Activated CD4-positive, CD25-positive, alpha-beta regulatory T cell treated with anti-CD3 and anti-CD28 coated beads, Interleukin-2, amount 50 U/mL, for 72 hours (primary cell): Measurements from ENCODE around the gene OAS2.
"Not testable (repeated sequence)": the region's sequence is repeated elsewhere in the genome, so short reads cannot be mapped to it uniquely, and the experiment has no call there.

ENCODE experiments used
- DNase-seq: peaks from one replicate; pipeline ENCODE4 v3.0.0; 2021

Gene OAS2

GRCh38 chr12:112986291-112986800, 8.0 kb downstream of the OAS2 start:
- no peak for DNase-seq

DNA sequence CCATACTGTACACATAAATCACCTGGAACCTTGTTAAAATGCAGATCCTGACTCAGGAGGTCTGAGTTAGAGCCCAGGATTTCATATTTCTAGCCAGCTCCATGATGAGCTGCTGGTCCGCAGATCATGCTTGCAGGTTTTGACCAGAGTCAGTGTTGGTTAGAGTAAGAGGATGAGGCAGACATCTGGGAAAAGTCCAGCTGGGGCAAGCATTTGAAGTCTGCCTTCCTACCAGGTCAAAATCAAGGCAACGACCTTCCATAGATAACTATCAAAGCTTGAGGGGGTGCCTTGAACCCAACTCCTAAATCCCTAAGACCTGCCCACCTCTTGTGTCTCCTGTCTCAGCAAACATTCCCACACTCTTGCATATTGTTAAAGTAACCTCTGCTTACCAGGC, 9.2 kb downstream of the OAS2 start:
- no peak for DNase-seq

GRCh38 chr12:112988224-112988623, 9.9 kb downstream of the OAS2 start:
- no peak for DNase-seq

DNA sequence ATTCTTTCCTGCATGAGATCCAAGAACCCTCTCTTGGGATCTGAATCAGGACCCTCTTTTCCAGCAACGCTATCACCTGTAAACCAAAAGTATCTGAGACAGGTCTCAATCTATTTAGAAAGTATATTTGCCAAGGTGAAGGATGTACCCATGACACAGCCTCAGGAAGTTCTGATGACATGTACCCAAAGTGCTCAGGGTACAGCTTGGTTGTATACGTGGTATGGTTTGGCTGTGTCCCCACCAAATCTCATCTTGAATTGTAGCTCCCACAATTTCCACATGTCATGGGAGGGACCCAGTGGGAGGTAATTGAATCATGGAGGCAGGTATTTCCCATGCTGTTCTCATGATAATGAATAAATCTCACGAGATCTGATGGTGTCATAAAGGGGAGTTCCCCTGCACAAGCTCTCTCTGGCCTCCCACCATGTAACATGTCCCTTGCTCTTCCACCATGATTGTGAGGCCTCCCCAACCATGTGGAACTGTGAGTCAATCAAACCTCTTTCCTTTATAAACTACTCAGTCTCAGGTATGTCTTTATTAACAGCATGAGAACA, 10.6 kb downstream of the OAS2 start:
- DNase-seq = not testable (repeated sequence)

- no peak for DNase-seq
These were observed 11.5 kb downstream of the OAS2 start for GRCh38 chr12:112989806-112990205.

DNA sequence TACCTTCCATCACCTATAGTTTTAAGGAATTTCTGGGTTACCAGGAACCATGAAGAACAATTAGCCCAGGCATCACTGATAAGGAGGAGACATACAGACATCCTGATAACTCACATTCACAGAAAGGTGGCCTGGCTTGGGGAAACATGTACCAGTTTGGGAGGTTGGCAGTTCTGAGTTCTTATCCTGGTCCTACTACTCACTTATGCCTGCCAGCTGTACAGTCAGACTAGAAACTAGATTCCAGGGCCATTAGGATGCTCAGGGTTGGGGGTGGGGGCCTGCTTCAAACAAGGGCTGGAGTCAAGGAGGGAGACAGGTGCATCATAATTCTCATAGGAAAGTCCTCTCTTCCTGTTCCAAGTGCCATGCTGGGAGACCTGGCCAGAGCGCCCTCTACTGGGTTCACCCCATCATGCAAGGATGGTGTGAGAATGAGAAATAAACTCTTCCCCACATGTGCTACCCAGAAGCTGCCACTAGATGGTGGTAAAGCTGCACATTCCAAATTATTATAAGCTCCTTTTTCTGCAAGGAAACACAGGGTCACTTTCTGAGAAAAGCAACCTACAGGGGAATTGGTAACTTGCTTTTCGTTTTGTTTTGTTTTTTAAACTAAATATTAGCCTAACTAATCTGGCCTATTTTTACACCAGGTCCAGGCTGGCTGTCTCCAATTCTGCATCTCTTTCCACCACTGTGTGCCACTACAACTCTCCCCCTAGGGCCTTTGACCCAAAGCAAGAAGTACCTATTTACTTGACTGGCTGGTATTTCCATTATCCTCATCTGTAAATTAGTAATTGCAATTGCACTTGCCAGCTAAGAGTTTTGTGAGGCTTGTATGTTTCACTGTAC, 14.5 kb downstream of the OAS2 start:
- DNase-seq = peak; percentile 75

- no peak for DNase-seq
These were observed 16.7 kb downstream of the OAS2 start for GRCh38 chr12:112995008-112995407.

DNA sequence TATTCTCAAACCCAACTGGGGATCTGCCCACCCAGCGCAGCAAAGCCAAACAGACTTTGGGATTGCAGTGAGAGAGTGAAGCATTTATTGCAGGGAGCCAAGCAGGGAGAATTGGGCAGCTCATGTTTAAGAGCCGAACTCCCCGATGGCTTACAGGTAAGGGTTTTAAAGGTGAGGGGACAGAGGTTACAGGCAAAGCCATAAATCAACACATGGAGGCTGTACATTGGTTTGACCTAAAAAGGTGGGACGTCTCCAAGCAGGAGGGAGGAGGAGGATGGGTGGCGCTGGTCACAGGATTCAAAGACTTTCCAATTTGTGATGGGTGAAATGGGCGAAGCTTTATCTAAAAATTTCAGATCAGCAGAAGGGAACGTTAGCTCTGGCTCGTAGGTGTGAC, 18.2 kb downstream of the OAS2 start:
- no peak for DNase-seq

DNA sequence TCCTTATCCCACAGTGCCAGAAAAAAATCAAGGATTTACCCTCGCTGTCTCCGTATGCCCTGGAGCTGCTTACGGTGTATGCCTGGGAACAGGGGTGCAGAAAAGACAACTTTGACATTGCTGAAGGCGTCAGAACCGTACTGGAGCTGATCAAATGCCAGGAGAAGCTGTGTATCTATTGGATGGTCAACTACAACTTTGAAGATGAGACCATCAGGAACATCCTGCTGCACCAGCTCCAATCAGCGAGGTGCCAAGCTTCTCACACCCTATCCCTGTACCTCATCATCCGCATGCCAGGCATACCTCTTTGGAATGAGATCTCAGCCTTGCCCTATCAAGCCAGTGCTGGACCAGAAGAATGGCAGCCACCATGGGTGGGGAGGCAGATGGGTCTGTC, 19.2 kb downstream of the OAS2 start:
- DNase-seq = no peak

DNA sequence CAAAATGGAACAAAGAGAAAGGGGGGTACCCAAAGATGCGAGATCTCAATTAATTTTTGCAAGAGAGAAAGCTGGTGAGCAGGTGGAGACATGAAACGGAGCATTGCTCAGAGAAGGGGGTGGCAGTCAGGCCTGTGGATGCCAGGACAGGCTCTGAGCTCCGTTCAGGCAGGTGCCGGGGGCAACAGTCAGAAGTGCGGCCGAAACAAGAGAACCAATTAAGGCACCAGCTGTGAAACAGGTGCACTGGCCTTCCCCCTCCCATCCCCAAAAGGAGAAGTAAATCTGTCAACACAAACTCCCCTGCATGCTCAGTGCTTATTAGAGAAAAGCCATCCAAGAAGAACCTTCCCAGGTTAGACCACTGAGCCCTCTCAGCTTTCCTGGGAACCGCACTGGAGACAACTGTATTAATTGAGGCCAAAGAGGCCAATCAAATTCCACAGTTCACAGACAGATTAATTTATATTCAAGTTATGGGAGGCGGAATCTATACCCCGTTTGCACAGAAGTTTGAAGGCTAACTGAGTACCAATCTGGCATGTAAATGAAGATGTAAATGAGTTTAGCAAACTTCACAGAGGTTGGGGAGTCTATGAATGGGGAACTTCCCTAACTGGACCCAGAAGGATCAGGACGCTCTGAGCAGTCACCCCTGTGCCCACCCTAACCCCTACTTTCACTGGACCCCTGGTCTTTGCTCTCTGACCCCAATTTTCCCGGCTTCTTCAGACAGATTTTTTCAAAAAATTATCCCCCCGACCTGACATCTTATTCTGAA, 20.9 kb downstream of the OAS2 start:
- DNase-seq = no peak

- no peak for DNase-seq
These were observed 22.1 kb downstream of the OAS2 start for GRCh38 chr12:113000433-113000832.

- DNase-seq = no peak
These were observed 23.8 kb downstream of the OAS2 start for GRCh38 chr12:113002155-113002554.

DNA sequence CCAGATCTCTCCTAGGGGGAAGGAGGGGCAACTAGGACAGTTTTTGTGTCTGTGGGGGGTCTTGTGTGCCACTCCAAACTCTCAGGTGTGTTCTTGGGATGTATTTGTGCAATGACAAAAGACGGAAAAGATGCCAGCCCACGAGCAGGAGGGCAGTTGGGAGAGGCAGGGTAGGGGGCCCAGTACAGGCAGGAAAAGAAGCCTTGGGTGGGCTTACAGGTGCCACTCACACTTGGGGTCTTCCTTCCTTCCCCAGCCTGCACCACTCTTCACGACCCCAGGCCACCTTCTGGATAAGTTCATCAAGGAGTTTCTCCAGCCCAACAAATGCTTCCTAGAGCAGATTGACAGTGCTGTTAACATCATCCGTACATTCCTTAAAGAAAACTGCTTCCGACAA, 24.4 kb downstream of the OAS2 start:
- no peak for DNase-seq

DNA sequence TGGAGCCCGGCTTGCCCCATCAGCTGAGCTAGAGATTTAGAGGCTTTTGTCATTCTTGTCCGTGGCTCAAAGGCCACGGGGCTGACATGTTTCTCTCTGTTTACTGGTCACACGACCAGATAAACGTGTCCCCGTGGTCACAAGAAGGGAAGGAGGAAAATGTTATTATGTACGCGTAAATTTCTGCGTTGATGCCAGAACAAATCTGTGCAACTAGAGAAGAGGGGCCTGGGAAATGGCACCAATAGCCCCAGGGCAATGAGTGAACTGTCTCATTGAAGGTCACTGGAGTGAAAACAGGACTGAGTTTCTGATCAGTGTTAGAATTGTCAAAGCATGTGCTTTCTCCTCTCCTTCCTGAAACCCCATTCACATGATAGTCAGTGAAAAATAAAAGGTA, 25.3 kb downstream of the OAS2 start:
- no peak for DNase-seq

GRCh38 chr12:113005762-113006161, 27.4 kb downstream of the OAS2 start:
- DNase-seq = no peak

GRCh38 chr12:113006206-113006605, 27.9 kb downstream of the OAS2 start:
- no peak for DNase-seq

DNA sequence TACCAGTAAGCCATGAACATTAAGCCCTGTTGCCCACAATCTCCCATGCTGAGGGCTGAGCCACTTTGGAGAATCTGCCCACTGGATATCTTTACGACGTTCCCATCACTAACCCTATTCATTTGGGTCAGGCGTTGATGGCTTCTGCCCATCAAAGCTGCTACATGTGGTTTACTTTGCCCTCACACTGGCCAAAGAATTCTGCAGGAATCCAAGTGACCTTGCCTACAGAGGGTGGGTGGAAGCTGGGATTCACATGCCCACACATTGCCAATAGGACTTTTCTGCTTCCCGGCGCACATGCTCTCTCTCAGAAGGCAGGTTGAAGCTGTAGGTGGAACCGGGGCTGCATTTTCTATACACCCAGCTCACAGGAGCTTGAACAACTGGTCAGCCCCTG, 28.3 kb downstream of the OAS2 start:
- DNase-seq = no peak

- no peak for DNase-seq
These were observed 28.8 kb downstream of the OAS2 start for GRCh38 chr12:113007166-113007565.

GRCh38 chr12:113010701-113011100, 32.4 kb downstream of the OAS2 start:
- no peak for DNase-seq

DNA sequence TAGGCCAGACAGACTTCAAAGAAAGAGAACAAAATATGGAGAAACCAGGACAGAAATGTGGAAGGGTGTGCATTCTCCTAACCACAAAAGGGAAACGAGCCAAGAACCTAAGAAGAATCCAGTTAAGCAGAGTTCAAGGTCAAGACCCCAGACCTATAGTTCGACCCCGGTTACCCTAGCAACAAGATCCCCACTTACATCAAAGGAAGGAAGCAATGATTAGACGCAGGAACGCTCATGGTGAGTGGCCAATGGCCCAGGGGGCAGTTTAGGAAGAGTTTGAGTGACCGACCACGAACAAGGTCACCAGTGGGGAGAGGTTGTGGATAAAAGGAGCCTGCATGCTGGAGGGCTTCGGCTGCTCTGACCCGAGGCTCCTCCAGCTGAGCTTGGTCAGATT, 36.2 kb downstream of the OAS2 start:
- no peak for DNase-seq

- DNase-seq = no peak
These were observed 38.5 kb downstream of the OAS2 start for GRCh38 chr12:113016796-113017195.

DNA sequence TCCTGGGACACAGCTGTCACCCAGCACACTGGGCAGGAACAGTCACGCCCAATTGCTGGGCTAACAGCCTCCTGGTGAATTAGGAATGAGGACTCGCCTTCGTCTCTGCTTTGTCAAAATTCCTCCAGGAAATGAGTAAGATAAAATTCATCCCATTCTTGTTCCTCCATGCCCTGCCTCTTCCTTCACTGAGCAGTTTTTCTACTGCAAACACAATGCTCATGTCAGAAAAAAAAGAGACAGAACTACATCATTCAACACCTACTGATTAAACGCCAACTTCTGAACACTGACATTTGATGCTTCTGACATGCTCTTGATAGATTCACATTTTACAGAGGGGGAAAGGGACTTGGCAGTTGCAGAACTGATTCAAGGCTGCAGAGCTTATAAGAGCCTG, 40.7 kb downstream of the OAS2 start:
- DNase-seq = no peak

- DNase-seq = no peak
These were observed 43.2 kb downstream of the OAS2 start for GRCh38 chr12:113021500-113021899.
